Activated CD4-positive, alpha-beta T cell treated with anti-CD3 and anti-CD28 coated beads, Interleukin-2, amount 10 ng/mL, durations not matched to agents 7 days and 5 days (primary cell): ENCODE results near the gene CLCA1. TPM values are rescaled to one million over a fixed set of nuclear protein-coding genes. Genes with fewer than 3 reads are reported as not detected.

ENCODE experiments used
- CTCF ChIA-PET: fragments of 350-600 bp; sonication (Branson Sonifier 250); formaldehyde crosslinking; loops from one replicate; lab custom pipeline; 2021; ENCODE audit warnings: antibody characterized with exemption; lab: Charles Lee
- POLR2A ChIA-PET: fragments of 350-600 bp; sonication (Branson Sonifier 250); formaldehyde crosslinking; loops from one replicate; lab custom pipeline; 2021; ENCODE audit warnings: antibody characterized with exemption; lab: Charles Lee
- DNase-seq: peaks from one replicate; pipeline ENCODE4 v3.0.0-alpha.2; 2020
- H3K27ac Mint-ChIP-seq: one replicate; pipeline ENCODE4 v1.8.0; 2021; ENCODE audit warnings: mild to moderate bottlenecking, moderate library complexity, mixed read lengths
- H3K27me3 Mint-ChIP-seq: one replicate; pipeline ENCODE4 v1.8.0; 2021; ENCODE audit warnings: mixed read lengths
- H3K36me3 Mint-ChIP-seq: one replicate; pipeline ENCODE4 v1.8.0; 2021; ENCODE audit warnings: low read depth, mixed read lengths
- H3K4me1 Mint-ChIP-seq: one replicate; pipeline ENCODE4 v1.8.0; 2021; ENCODE audit warnings: mixed read lengths
- H3K4me3 Mint-ChIP-seq: one replicate; pipeline ENCODE4 v1.8.0; 2021; ENCODE audit warnings: mild to moderate bottlenecking, moderate library complexity, mixed read lengths
- H3K9me3 Mint-ChIP-seq: one replicate; pipeline ENCODE4 v1.8.0; 2021; ENCODE audit warnings: mixed read lengths
- total RNA-seq, 2 experiments: library from RNA; stranded (reverse); gene quantifications; one replicate each; pipeline ENCODE4 v1.2.3, GENCODE V29; 2021

The CLCA1 gene
- total RNA-seq, 2 experiments from 2014 or later = not detected

- DNase-seq = no peak
- ChIA-PET CTCF (no interaction called here), POLR2A (no interaction called here)
- Mint-ChIP-seq H3K4me1 (no peaks in the 10 kb centered on the region), H3K27me3 (peaks cover 9% of the 10 kb centered on the region), H3K4me3 (no peak within 1 kb of the TSS), H3K27ac (no peak within 1 kb of the TSS), H3K36me3 (no peaks in the 10 kb centered on the region), H3K9me3 (no peaks in the 10 kb centered on the region)
These were observed 78.1 kb downstream of the CLCA1 start, which contains the start of gene CLCA4 for GRCh38 chr1:86546787-86547221. CLCA4 (plus strand) TSS chr1:86547078; CDS start chr1:86547120, 42 bp downstream.

DNA sequence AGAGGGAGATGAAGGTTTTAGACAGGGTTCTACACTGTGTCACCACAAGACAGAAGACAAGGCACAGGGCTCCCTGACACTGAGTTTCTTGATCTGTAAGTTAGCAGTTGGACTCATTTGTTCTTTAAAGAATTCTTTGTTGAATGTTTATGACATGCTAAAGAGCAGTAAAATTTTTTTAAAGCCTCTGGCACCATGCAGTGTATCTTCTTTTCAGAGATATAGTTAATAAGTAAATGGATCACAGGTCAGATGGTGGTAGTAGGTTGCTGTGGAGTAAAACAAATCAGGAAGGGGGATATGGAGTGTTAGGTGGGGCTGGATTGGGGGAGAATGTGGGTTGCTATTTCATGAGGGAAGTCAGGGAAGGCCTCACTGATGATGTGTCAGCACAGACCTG lies 80.1 kb downstream of the CLCA1 start:
- Mint-ChIP-seq H3K9me3 (no peaks in the 10 kb centered on the region), H3K27me3 (peaks cover 9% of the 10 kb centered on the region), H3K36me3 (no peaks in the 10 kb centered on the region), H3K4me1 (no peaks in the 10 kb centered on the region), H3K27ac (no peak overlapping the region), H3K4me3 (no peak overlapping the region)
- no peak for DNase-seq
- ChIA-PET CTCF (no interaction called here), POLR2A (no interaction called here)

Other genes with a start within 250 kb of the CLCA1 start
- 10 to 100 TPM; 46.3 to 49.2 TPM for gene ODF2L, start 72.6 kb upstream of the CLCA1 start, total RNA-seq
- not detected for gene CLCA2, start 44.8 kb upstream of the CLCA1 start, total RNA-seq
- gene CLCA4, start 78.2 kb downstream of the CLCA1 start, total RNA-seq = not detected
- 10 to 100 TPM; 66.8 to 75.3 TPM for gene SH3GLB1, start 235.6 kb downstream of the CLCA1 start, total RNA-seq